Suppressor macrophage treated with lipopolysaccharide for 4 hours (primary cell): Measurements from ENCODE around the gene SLC19A2.

Experiments
- DNase-seq: peaks from one replicate; pipeline ENCODE4 v3.0.0-alpha.2; 2020

SLC19A2 gene

GRCh38 chr1:169474302-169474995 lies 11.3 kb downstream of the SLC19A2 start:
- DNase-seq: no peak

GRCh38 chr1:169473347-169473746 lies 12.4 kb downstream of the SLC19A2 start:
- peak; percentile 22 for DNase-seq

- DNase-seq: no peak
Measured at GRCh38 chr1:169472738-169473137, 13.0 kb downstream of the SLC19A2 start.

GRCh38 chr1:169468982-169469381 lies 16.8 kb downstream of the SLC19A2 start:
- no peak for DNase-seq

GRCh38 chr1:169466259-169467230 lies 19.2 kb downstream of the SLC19A2 start:
- DNase-seq: peak; percentile 40

- no peak for DNase-seq
Measured at GRCh38 chr1:169465281-169465680, 20.5 kb downstream of the SLC19A2 start.

GRCh38 chr1:169462385-169462784 lies 23.4 kb downstream of the SLC19A2 start:
- DNase-seq: no peak

GRCh38 chr1:169461390-169462000 lies 24.2 kb downstream of the SLC19A2 start:
- DNase-seq: no peak

- DNase-seq: no peak
Measured at GRCh38 chr1:169460191-169460833, 25.4 kb downstream of the SLC19A2 start.

GRCh38 chr1:169457443-169457842 lies 28.3 kb downstream of the SLC19A2 start:
- no peak for DNase-seq

GRCh38 chr1:169456029-169456428 lies 29.7 kb downstream of the SLC19A2 start:
- no peak for DNase-seq

- DNase-seq: no peak
Measured at GRCh38 chr1:169452921-169453320, 32.8 kb downstream of the SLC19A2 start.

- no peak for DNase-seq
Measured at GRCh38 chr1:169451218-169451824, 34.4 kb downstream of the SLC19A2 start.

GRCh38 chr1:169443923-169444322 lies 41.8 kb downstream of the SLC19A2 start:
- DNase-seq: no peak

- peak; percentile 1 for DNase-seq
Measured at GRCh38 chr1:169427081-169427641, 58.6 kb downstream of the SLC19A2 start, which contains the start of gene CCDC181. Gene CCDC181 (minus strand): TSS chr1:169427474. CDS start chr1:169424927, 2,547 bp downstream.

- no peak for DNase-seq
Measured at GRCh38 chr1:169426174-169426705, 59.5 kb downstream of the SLC19A2 start.

- no peak for DNase-seq
Measured at GRCh38 chr1:169421309-169421708, 64.4 kb downstream of the SLC19A2 start.

- DNase-seq: no peak
Measured at GRCh38 chr1:169414952-169415351, 70.8 kb downstream of the SLC19A2 start.
